ENCODE data around the gene P2RX1. TPM values are rescaled to one million over a fixed set of nuclear protein-coding genes. Genes with fewer than 3 reads are reported as not detected.

The P2RX1 gene
- polyA plus RNA-seq, 5 donors = 1.3 to 2.6 (median 2.0) TPM

DNA sequence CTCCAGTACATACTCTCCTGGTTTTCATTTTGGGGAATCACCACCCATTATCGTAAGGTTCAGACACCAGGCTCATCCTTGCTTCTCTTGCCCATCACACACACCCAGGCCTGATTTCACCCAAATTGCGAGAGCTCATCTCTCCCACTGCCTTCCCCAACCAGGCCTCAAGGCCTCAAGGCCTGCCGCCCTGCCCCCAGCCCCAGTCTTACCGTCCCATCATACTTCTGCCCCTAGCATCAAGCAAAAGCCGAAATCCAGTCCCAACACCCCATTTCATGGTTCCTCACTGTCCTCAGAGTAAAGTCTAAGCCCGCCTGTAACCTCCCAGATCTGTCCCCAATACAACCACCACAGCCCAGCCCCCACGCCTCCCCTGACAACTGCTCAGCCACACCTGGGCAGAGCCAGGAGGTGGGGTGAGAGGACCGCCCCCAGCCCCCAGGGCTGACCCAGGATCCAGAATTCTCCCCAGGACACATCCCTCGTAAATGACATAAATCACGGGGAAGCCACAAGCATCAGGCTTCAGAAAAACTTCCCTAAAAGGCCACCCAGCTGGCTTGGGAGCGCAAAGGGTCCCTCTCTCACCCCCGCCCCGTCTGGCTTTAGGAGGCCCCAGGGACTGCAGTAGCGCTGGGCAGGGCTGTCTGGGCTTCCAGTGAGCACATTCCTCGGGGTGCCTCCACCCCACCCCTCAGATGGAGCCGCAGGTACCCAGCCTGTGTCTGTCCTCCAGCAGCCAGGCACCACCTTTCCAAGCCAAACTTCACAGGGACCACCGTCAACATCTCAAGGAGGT is 9.6 kb upstream of the P2RX1 start:
- DNase-seq = no peak

- no peak for DNase-seq
These were observed 8.5 kb upstream of the P2RX1 start for GRCh38 chr17:3924512-3925350.

- no peak for DNase-seq
These were observed 7.4 kb upstream of the P2RX1 start for GRCh38 chr17:3923466-3924190.

DNA sequence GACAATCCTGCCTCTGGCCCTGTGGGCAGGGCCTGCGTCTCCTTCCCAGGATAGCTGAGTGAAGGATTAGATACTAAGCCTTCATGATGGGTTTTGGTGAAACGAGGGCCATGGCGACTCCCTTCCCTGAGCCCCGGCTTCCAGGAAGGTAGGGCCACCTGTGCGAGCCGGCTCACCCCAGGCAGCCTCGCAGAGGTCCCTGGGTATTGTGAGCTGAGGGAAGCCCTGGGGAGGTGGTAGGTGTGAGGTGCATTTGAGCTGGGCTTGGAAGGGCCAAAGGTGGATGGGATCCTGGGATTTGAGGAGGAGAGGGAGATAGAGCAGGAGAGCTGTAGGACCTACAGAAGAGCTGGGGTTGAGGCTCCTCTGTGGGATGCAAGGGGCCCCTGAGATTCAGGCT is 6.5 kb upstream of the P2RX1 start:
- no peak for DNase-seq

DNA sequence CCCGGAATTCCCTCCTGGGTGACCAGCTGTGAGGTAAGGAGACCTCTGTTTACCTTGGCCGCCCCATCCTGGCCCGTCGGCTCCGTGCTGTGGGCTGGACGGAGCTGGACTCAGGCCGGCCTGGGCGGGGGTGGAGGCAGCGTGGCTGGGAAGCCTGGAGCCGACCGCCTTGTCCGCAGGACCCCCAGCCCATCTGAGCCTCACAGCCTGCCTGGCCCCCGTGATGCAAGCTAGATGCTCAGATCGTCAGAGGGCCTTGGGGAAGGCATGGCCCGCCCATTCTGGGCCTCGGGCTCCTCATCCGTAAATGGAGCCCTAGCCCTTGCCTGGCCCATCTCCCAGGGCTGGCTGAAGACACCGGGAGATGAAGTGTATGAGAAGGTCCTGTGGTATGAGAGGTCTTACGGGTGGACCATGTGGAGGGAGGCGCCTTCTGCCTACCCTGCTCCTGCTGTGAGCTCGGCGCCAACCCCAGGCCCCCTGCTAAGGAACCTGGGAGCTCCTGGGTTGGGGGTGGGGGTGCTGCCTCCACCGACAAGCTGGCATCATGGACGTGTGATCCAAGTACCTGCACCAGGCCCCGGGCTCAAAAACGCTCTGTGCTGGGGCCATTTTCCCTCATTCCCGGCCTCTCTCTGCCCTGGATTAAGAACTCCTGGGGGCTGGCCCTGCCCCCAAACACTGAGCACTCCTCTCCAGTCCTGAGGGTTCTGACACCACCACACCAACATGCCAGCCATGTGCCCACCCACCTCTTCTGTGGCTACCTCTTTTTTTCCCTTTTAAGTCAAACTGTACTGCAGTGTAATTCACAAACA is 5.4 kb upstream of the P2RX1 start:
- DNase-seq = no peak

- no peak for DNase-seq
These were observed 4.7 kb upstream of the P2RX1 start for GRCh38 chr17:3921006-3921405.

- DNase-seq = no peak
These were observed 2.9 kb upstream of the P2RX1 start for GRCh38 chr17:3919123-3919624.

DNA sequence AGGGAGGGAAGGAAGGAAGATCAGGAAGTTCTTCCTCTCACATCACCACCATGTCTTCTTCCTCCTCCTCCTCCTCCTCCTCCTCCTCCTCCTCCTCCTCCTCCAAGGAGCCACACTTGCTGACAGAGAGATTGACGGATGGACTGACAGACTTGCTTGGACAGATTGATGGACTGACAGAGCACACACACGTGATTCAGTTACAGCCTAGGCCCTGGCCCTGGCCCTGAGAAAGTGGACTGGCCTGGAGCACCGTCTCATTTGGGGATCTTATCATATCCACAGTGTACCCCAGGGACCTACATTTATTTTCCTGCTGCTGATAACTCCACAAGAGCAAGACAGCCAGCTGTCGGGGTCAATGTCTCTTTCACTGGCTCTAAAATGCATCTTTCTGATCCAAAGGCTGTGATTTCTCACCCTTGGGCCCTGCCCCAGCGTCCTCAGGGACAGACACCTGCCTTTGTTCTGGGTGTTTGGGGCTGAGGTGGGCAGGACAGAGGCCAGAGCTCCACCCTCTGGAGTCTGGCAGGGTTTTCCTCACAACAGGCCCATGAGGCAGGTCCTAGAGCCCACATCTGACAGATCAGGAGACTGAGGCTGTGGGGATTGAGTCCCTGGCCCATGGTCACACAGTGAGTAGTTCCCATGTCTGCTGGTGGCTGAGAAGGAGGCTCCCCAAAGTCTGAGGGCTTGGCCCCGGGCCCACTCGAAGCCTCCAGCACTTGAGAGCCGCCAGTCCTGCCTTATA is 2.3 kb upstream of the P2RX1 start:
- no peak for DNase-seq

- peak; percentile 62 to 63 for DNase-seq
These were observed 1.2 kb upstream of the P2RX1 start for GRCh38 chr17:3917391-3917931.

GRCh38 chr17:3916825-3917224 is 560 bp upstream of the P2RX1 start:
- no peak for DNase-seq

GRCh38 chr17:3915581-3915994 is 677 bp downstream of the P2RX1 start:
- DNase-seq = no peak

- no peak for DNase-seq
These were observed 2.0 kb downstream of the P2RX1 start for GRCh38 chr17:3914312-3914670.

GRCh38 chr17:3913531-3914311 is 2.5 kb downstream of the P2RX1 start:
- peak in 1 of 2 donors; percentile 63 for DNase-seq

DNA sequence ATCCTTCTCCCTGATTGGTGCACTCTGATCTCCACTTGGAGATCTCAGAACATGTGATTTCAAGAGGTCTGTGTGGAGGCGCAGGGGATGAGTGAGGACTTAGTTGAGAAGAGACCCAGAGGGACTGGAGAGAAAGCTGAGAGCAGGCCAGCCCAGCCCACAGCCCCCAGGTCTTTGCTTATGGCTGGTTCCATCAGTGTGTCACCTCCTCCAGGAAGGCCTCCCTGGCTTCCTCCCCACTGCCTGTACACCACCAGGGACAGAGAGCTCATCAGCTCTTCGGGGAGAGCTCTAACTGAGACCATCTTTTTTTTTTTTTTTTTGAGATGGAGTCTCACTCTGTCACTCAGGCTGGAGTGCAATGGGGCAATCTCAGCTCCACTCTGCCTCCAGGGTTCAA is 3.4 kb downstream of the P2RX1 start:
- no peak for DNase-seq

- peak in 1 of 2 donors; percentile 62 for DNase-seq
These were observed 4.8 kb downstream of the P2RX1 start for GRCh38 chr17:3911271-3912053.

DNA sequence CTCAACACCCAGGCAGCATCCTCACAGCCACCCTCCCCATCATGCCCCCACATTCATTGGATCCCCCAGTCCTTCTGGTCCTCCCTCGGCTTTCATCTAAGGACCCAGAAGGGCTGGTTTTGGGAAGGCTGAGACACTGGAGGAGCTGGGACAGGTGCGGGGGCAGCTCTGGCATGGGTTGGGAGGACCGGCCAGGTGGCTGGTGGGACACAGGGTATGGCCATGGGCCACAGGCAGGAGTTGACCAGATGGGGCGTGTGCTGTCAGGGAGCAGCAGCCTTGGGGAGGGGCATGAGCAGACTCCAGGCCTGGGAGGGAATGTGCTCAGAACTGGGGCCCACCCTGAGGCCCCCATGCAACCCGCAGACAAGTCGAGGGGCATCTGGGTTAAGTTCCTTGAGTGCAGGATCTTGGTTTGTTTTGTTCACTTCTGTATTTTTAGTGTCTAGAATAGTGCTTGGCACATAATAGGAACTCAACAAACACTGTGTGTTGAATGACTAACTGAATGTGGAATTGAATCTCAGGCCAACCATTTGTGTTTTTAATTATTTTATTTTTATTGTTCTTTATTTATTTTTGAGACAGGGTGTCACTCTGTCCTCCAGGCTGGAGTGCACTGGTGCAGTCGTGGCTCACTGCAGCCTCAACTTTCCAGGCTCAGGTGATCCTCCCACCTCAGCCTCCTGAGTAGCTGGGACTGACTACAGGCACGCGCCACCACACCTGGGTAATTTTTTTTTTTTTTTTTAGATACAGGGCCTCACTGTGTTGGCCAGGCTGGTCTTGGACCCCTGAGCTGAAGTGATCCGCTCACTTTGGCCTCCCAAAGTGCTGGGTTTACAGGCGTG is 5.6 kb downstream of the P2RX1 start:
- no peak for DNase-seq

DNA sequence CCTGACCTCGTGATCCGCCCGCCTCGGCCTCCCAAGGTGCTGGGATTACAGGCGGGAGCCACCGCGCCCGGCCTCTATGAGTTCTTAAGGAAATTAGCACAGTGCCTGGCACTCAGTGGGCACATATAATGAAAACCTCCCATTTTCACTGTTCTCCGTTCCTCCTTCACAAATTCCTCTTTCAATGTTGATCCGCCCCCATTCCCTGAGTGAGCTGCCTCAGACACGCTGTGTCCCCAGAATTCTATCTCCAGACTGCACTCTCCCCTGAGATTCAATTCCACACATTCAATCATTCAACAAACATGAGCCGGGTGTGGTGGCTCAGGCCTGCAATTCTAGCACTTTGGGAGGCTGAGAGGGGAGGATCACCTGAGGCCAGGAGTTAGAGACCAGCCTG is 7.0 kb downstream of the P2RX1 start:
- DNase-seq = no peak

Data from right lung (tissue), 5 donors.